Karpas-422 (cell line): Measurements from ENCODE around the gene OXNAD1. TPM values are rescaled to one million over a fixed set of nuclear protein-coding genes. Genes with fewer than 3 reads are reported as not detected.
A peak's percentile ranks its signal among the peaks of the same experiment; 100 is the strongest.

Experiments used
- DNase-seq: peaks from one replicate; pipeline ENCODE4 v3.0.0-alpha.2; 2015
- H2AFZ ChIP-seq: fragments of 200-600 bp; sonication (generic); 2 replicates; pipeline ENCODE4 v1.6.1; 2014; ENCODE audit warnings: antibody characterized with exemption, low read length, mixed read lengths
- H3K27ac ChIP-seq: fragments of 200-600 bp; sonication (generic); 2 replicates; pipeline ENCODE4 v1.5.1; 2014; ENCODE audit warnings: mild to moderate bottlenecking, low read length, moderate library complexity
- H3K27me3 ChIP-seq: fragments of 200-600 bp; sonication (generic); 2 replicates; pipeline ENCODE4 v1.6.1; 2014; ENCODE audit warnings: low read length, mixed read lengths
- H3K36me3 ChIP-seq: fragments of 200-600 bp; sonication (generic); 2 replicates; pipeline ENCODE4 v1.6.1; 2014; ENCODE audit warnings: low read length, mixed read lengths; ENCODE audit not compliant: insufficient read depth
- H3K4me1 ChIP-seq: fragments of 200-600 bp; sonication (generic); 2 replicates; pipeline ENCODE4 v1.6.1; 2014; ENCODE audit warnings: mild to moderate bottlenecking, low read length, mixed read lengths
- H3K4me2 ChIP-seq: fragments of 200-600 bp; sonication (generic); 2 replicates; pipeline ENCODE4 v1.6.1; 2014; ENCODE audit warnings: low read length, low read depth, mild to moderate bottlenecking; ENCODE audit not compliant: poor library complexity, severe bottlenecking
- H3K4me3 ChIP-seq: fragments of 200-600 bp; sonication (generic); 2 replicates; pipeline ENCODE4 v1.5.1; 2014; ENCODE audit warnings: mild to moderate bottlenecking, antibody characterized with exemption, low read length, mixed read lengths
- H3K79me2 ChIP-seq: fragments of 200-600 bp; sonication (generic); 2 replicates; pipeline ENCODE4 v1.6.1; 2014; ENCODE audit warnings: mild to moderate bottlenecking, low read length, mixed read lengths
- H3K9ac ChIP-seq: fragments of 200-600 bp; sonication (generic); 2 replicates; pipeline ENCODE4 v1.6.0; 2014; ENCODE audit warnings: low read length
- H3K9me2 ChIP-seq: fragments of 200-600 bp; sonication (generic), shearing (Covaris generic); replicated peaks from 2 replicates; pipeline ENCODE4 v1.6.0; 2014; ENCODE audit warnings: mild to moderate bottlenecking, low read length, moderate library complexity; ENCODE audit not compliant: insufficient read depth
- H3K9me3 ChIP-seq: fragments of 300-700, 200-600 bp; sonication (generic); 2 replicates; pipeline ENCODE4 v1.6.1; 2014; ENCODE audit warnings: low read length, mixed read lengths
- H4K20me1 ChIP-seq: fragments of 200-600 bp; sonication (generic); 2 replicates; pipeline ENCODE4 v1.6.1; 2014; ENCODE audit warnings: mild to moderate bottlenecking, antibody characterized with exemption, low read length, low read depth; ENCODE audit not compliant: insufficient read depth
- total RNA-seq: library from RNA; depleted of rRNA; stranded (reverse); fragments of >200 nt; shearing (Covaris generic); gene quantifications from 2 replicates; pipeline ENCODE4 v1.2.3, GENCODE V29; 2014; ENCODE audit warnings: low replicate concordance

The OXNAD1 gene
- total RNA-seq, 1 experiment from 2014 or later: 30.3 TPM

DNA sequence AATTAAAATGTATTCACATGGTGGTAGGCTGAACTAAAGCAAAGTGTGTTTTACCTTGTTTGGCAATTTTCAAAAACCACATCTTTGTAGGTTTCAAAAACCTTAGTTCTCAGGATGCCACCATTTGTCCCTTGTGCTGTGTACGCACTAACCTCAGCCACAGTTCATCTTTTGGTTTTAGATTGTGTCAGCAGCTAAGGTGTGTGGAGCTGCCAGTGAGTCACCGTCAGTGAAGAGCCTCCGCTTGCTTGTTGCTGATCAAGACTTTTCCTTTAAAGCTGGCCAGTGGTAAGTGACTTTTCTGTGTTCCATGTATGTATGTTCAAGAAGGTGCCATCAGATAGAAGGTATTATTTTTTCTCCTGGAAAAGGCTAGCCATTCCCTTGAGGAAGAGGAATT lies 21.1 kb downstream of the OXNAD1 start:
- H3K27me3 ChIP-seq: no peaks in the 10 kb centered on the region
- H3K9me2 ChIP-seq: no peaks in the 10 kb centered on the region
- peaks cover 18% of the 10 kb centered on the region; the same call in 1 of the 2 replicates for H3K79me2 ChIP-seq
- H3K27ac ChIP-seq: peak overlapping the region; percentile 67
- no peaks in the 10 kb centered on the region for H3K9me3 ChIP-seq
- no peak overlapping the region for H3K4me3 ChIP-seq
- no peak overlapping the region for H3K9ac ChIP-seq
- H3K4me1 ChIP-seq: peaks cover 43% of the 10 kb centered on the region
- DNase-seq: no peak
- H2AFZ ChIP-seq: no peak overlapping the region
- H4K20me1 ChIP-seq: no peaks in the 10 kb centered on the region
- peaks cover 12% of the 10 kb centered on the region; the same call in 1 of the 2 replicates for H3K36me3 ChIP-seq
- H3K4me2 ChIP-seq: peak overlapping the region; percentile 23

DNA sequence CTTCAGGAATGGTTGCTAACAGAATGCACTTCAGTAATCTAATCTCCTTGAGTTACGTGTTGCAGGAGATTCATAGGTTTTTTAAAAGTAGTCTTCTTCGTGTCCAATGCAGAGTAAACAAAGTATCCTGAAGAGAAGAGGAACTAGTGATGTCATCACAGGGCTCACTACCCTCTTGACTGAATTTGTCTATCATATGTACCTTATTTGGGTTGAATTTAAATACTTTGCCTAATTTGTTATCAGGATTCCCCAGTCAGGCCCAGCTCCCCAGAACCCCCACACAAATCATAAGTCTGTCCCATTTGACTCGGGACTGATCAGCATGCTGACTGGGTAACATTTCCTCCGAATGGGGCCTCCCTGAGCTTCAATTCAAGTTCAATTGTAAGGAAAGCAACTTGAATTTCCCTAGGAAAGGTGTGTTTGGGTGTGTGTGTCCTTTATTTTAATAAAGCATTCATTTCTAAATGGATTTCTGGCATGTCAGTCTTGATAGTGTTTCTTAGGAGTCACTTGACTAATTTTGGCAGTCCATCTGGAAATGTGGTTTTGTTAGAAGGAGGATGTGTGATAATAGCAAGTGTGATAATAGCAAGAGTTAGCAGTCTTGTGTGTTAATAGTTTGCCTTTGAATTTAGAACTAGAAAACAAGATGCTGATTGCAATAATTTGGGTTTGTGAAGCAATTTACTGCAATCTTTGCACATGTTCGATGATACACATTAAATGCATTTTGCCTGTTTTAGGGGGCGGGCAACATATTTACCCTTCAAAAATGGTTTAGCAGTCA lies 21.9 kb downstream of the OXNAD1 start:
- peak; percentile 64 for DNase-seq
- no peaks in the 10 kb centered on the region for H3K27me3 ChIP-seq
- peaks cover 50% of the 10 kb centered on the region for H3K4me1 ChIP-seq
- no peaks in the 10 kb centered on the region for H3K9me2 ChIP-seq
- no peak overlapping the region for H3K9ac ChIP-seq
- H3K36me3 ChIP-seq: peaks cover 12% of the 10 kb centered on the region; the same call in 1 of the 2 replicates
- H3K9me3 ChIP-seq: no peaks in the 10 kb centered on the region
- H4K20me1 ChIP-seq: no peaks in the 10 kb centered on the region
- H3K4me2 ChIP-seq: peak overlapping the region; percentile 23
- H3K79me2 ChIP-seq: peaks cover 18% of the 10 kb centered on the region; the same call in 1 of the 2 replicates
- H3K4me3 ChIP-seq: no peak overlapping the region
- H2AFZ ChIP-seq: no peak overlapping the region
- peak overlapping the region; percentile 67 for H3K27ac ChIP-seq

DNA sequence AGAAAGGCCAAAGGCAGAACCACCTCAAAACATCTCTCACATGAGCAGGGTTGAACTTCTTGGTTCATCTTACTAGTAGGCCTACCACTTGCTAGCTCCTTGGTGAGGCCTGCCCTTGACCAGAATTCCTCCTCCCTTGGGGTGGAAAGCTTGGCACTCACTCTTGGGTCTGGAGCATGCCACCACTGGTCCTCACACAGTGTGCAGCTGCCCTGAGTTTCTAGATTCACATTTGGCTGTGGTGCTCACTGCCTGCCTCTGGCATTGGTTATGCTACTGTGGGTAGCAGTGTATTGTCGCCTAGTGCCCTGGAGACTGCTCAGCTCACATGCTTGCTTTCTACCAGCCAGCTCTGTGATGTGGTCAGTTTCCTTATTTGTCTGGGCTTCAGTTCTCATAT lies 23.7 kb downstream of the OXNAD1 start:
- no peak for DNase-seq

DNA sequence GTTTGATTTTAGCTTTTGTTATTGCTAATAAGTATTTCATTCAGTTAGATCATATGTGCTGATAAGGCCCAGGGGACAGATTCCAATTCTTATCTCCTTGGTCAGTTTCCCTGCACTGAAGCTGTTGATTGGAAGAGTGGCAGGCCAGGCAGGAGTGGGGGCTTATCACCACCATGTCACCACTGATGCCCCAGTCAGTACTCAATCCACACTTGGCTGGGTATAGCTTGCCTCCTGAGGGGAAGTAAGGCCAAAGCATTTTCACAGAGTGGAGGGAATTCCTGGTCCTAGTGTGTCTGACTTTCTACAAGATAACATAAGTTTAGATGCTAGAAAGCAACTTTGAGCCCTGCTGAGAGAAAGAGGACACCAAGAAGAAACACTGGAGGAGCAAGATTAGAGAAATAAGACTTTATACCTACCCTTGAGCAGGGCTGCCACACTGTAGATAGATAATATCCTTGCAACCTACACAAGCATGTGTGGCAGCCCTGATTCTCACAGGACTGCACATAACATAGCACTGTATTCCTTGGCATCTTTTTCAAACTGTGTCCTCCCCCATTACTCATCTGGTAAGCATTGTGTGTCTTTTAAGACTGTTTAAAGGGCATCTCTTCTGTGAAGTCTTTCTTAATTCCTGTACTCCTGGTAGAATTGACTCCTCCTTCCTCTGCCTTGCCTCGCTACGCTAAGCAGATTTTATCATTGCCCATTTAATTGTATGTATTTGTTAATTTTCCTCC lies 24.3 kb downstream of the OXNAD1 start:
- peaks cover 56% of the 10 kb centered on the region for H3K4me1 ChIP-seq
- no peak overlapping the region for H3K4me2 ChIP-seq
- H3K27me3 ChIP-seq: no peaks in the 10 kb centered on the region
- peaks cover 18% of the 10 kb centered on the region for H3K36me3 ChIP-seq
- H3K9me2 ChIP-seq: no peaks in the 10 kb centered on the region
- H3K4me3 ChIP-seq: no peak overlapping the region
- DNase-seq: no peak
- H3K9me3 ChIP-seq: no peaks in the 10 kb centered on the region
- peak overlapping the region; percentile 76; the same call in 1 of the 2 replicates for H3K27ac ChIP-seq
- H4K20me1 ChIP-seq: no peaks in the 10 kb centered on the region
- peaks cover 25% of the 10 kb centered on the region for H3K79me2 ChIP-seq
- no peak overlapping the region for H2AFZ ChIP-seq
- H3K9ac ChIP-seq: no peak overlapping the region

More for the DNA sequence above, 23.7 kb downstream of the OXNAD1 start:
- peaks cover 56% of the 10 kb centered on the region for H3K4me1 ChIP-seq
- H3K27me3 ChIP-seq: no peaks in the 10 kb centered on the region
- H3K9ac ChIP-seq: no peak overlapping the region
- peaks cover 22% of the 10 kb centered on the region for H3K79me2 ChIP-seq
- no peak overlapping the region for H3K4me2 ChIP-seq
- H3K36me3 ChIP-seq: peaks cover 13% of the 10 kb centered on the region
- no peak overlapping the region for H2AFZ ChIP-seq
- H3K27ac ChIP-seq: peak overlapping the region; percentile 76; the same call in 1 of the 2 replicates
- no peaks in the 10 kb centered on the region for H3K9me2 ChIP-seq
- no peaks in the 10 kb centered on the region for H3K9me3 ChIP-seq
- H3K4me3 ChIP-seq: no peak overlapping the region
- H4K20me1 ChIP-seq: no peaks in the 10 kb centered on the region

DNA sequence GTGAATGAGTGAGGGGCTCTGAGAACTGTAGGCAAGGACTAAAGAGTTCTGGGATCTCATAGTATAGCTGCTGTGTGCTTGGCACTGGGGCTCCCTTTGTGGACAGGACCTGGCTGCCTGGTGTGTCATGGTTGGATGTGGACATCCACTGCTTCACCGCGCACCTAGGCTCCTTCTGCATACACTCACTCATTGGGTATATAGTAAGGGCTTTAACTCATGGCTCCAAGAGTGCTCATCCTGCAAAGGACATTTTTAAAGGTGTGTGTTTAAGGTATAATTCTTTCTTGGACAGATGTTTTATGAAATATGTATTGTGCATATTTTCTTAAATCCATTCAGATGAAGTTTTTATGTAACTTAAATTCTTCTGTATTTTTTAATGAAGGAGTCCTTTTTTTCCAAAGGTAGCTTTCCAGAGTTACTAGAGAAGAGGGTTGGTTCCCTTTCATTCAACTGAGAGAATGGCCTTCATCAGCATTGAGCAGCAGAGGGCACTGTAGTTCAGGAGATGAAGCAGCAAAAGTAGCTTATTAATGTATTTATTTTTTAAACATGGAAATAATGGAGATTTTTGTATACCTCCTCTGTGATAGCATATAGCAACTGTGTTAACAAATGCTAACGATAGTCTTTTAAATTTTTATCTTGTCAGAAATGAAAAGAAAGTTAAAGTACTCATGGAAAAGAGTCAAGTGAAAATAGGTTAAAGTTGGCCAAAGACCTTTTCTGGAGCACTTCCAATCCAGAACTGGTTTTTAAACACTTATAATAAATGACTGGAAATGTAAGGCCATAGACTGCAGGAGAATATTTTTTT lies 25.2 kb downstream of the OXNAD1 start:
- Histone ChIP-seq H3K9me3 (peaks cover 4% of the 10 kb centered on the region), H3K9me2 (no peaks in the 10 kb centered on the region), H3K4me2 (no peak overlapping the region), H3K4me1 (peaks cover 56% of the 10 kb centered on the region), H3K27ac (peak overlapping the region; percentile 76), H3K4me3 (no peak overlapping the region), H3K36me3 (peaks cover 27% of the 10 kb centered on the region), H2AFZ (no peak overlapping the region), H3K79me2 (peaks cover 28% of the 10 kb centered on the region), H4K20me1 (no peaks in the 10 kb centered on the region), H3K9ac (no peak overlapping the region), H3K27me3 (no peaks in the 10 kb centered on the region)
- peak; percentile 85 for DNase-seq

DNA sequence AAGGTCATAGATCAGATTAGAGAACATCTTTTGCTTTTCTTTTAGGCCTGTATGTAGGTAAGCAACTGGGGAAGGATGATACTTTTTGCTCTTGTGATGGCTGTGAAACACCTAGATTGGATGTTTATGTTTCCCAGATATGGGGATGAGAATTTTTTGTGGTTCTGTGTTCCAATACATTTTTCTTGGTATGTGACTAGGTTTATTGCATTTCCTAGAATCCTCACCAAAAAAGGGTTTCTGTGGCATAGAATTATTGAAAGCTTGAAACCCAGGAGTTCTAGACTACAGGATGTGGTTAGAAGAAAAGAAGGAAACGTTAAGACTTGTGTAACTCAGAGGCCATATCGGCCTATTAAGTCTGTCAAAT lies 25.8 kb downstream of the OXNAD1 start:
- peaks cover 32% of the 10 kb centered on the region for H3K79me2 ChIP-seq
- no peak overlapping the region for H2AFZ ChIP-seq
- H3K27ac ChIP-seq: peak overlapping the region; percentile 76
- no peak overlapping the region for H3K4me2 ChIP-seq
- peaks cover 4% of the 10 kb centered on the region for H3K9me3 ChIP-seq
- no peaks in the 10 kb centered on the region for H4K20me1 ChIP-seq
- no peak overlapping the region for H3K9ac ChIP-seq
- peaks cover 56% of the 10 kb centered on the region for H3K4me1 ChIP-seq
- peaks cover 33% of the 10 kb centered on the region for H3K36me3 ChIP-seq
- DNase-seq: no peak
- H3K4me3 ChIP-seq: no peak overlapping the region
- H3K27me3 ChIP-seq: no peaks in the 10 kb centered on the region
- H3K9me2 ChIP-seq: no peaks in the 10 kb centered on the region

DNA sequence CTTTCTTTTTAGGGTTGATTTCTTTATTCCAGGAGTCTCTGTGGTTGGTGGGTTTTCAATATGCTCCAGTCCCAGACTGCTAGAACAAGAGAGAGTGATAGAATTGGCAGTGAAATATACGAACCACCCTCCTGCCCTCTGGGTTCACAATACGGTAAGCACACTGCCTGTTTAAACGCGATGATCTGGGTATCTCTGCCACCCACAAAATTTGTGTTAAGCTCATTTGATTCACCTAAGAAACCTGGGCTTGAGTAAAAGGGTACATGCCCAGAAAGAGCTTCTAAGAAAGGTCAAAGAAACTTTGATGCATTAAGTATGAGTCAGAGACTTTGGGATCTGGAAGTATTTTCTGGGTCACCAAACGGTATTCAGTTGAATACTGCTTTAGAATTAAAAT lies 29.8 kb downstream of the OXNAD1 start:
- no peak overlapping the region for H3K27ac ChIP-seq
- H3K9me3 ChIP-seq: peaks cover 4% of the 10 kb centered on the region
- H3K4me1 ChIP-seq: peaks cover 21% of the 10 kb centered on the region
- no peaks in the 10 kb centered on the region for H3K27me3 ChIP-seq
- H3K4me3 ChIP-seq: no peak overlapping the region
- no peak overlapping the region for H2AFZ ChIP-seq
- no peak for DNase-seq
- H3K9ac ChIP-seq: no peak overlapping the region
- H3K9me2 ChIP-seq: no peaks in the 10 kb centered on the region
- no peak overlapping the region for H3K4me2 ChIP-seq
- peaks cover 14% of the 10 kb centered on the region for H3K79me2 ChIP-seq
- H3K36me3 ChIP-seq: peaks cover 66% of the 10 kb centered on the region
- H4K20me1 ChIP-seq: no peaks in the 10 kb centered on the region
